BJ (cell line): ENCODE data around the gene TSHZ2. TPM values are rescaled to one million over a fixed set of nuclear protein-coding genes. Genes with fewer than 3 reads are reported as not detected.

Source experiments
- CTCF ChIA-PET: fragments of 350-600 bp; formaldehyde crosslinking; extraction: SDS; loops from one replicate; lab custom pipeline; 2021; ENCODE audit warnings: antibody characterized with exemption, inconsistent platforms; lab: Yijun Ruan, JAX
- POLR2A ChIA-PET: fragments of 300-600 bp; sonication (Branson Sonifier 250); formaldehyde crosslinking; extraction: SDS; loops from one replicate; lab custom pipeline; 2021; ENCODE audit warnings: antibody characterized with exemption; lab: Charles Lee
- DNase-seq: peaks from one replicate; pipeline ENCODE4 v3.0.0-alpha.2; 2011; ENCODE audit warnings: low read depth
- H3K27me3 ChIP-seq: 2 replicates; pipeline ENCODE4 v1.6.0; 2011; ENCODE audit warnings: low read length; ENCODE audit not compliant: control insufficient read depth, insufficient read depth
- H3K36me3 ChIP-seq: 2 replicates; pipeline ENCODE4 v1.5.1; 2011; ENCODE audit warnings: low read length; ENCODE audit not compliant: control insufficient read depth, insufficient read depth
- H3K4me3 ChIP-seq: 2 replicates; pipeline ENCODE4 v1.5.1; 2011; ENCODE audit warnings: low read depth, mild to moderate bottlenecking, control low read depth, low read length
- CTCF ChIP-seq: IDR thresholded peaks from 2 replicates; pipeline ENCODE4 v1.5.1; 2011; ENCODE audit warnings: low read depth, mild to moderate bottlenecking, control low read depth, inconsistent platforms, low read length, moderate library complexity; ENCODE audit not compliant: insufficient read depth
- polyA plus RNA-seq: library from polyadenylated mRNA; depleted of rRNA; stranded (reverse); fragments of >200 nt; gene quantifications from 2 replicates; pipeline ENCODE4 v1.2.3, GENCODE V29; 2011

The TSHZ2 gene
- polyA plus RNA-seq, 1 experiment, result not detected

- CTCF ChIA-PET, result no interaction called here
Measured at GRCh38 chr20:53299831-53300230, 327.7 kb downstream of the TSHZ2 start.

GRCh38 chr20:53301869-53302268 lies 329.7 kb downstream of the TSHZ2 start:
- no peak for TF ChIP-seq CTCF
- Histone ChIP-seq H3K36me3 (no peaks in the 10 kb centered on the region), H3K4me3 (no peak overlapping the region), H3K27me3 (no peaks in the 10 kb centered on the region)
- ChIA-PET CTCF (no interaction called here), POLR2A (no interaction called here)
- DNase-seq, result no peak

More at GRCh38 chr20:53299831-53300230, 327.7 kb downstream of the TSHZ2 start:
- Histone ChIP-seq H3K4me3 (no peak overlapping the region), H3K36me3 (no peaks in the 10 kb centered on the region), H3K27me3 (no peaks in the 10 kb centered on the region)
- no peak for TF ChIP-seq CTCF
- POLR2A ChIA-PET, result no interaction called here
- DNase-seq, result no peak

GRCh38 chr20:53302695-53303412 lies 330.7 kb downstream of the TSHZ2 start:
- no peak for DNase-seq
- Histone ChIP-seq H3K27me3 (no peaks in the 10 kb centered on the region), H3K4me3 (no peak overlapping the region), H3K36me3 (no peaks in the 10 kb centered on the region)
- POLR2A ChIA-PET, result no interaction called here
- CTCF ChIA-PET, result no interaction called here
- no peak for TF ChIP-seq CTCF

- DNase-seq, result no peak
- Histone ChIP-seq H3K27me3 (no peaks in the 10 kb centered on the region), H3K36me3 (no peaks in the 10 kb centered on the region), H3K4me3 (no peak overlapping the region)
- CTCF ChIA-PET, result no interaction called here
- POLR2A ChIA-PET, result no interaction called here
- TF ChIP-seq CTCF, result no peak
Measured at GRCh38 chr20:53303413-53303760, 331.2 kb downstream of the TSHZ2 start.

- no peaks in the 10 kb centered on the region for H3K36me3 ChIP-seq
- TF ChIP-seq CTCF, result no peak
- H3K27me3 ChIP-seq, result no peaks in the 10 kb centered on the region
- ChIA-PET CTCF (no interaction called here), POLR2A (no interaction called here)
- DNase-seq, result no peak
- H3K4me3 ChIP-seq, result no peak overlapping the region
Measured at GRCh38 chr20:53304146-53304545, 332.0 kb downstream of the TSHZ2 start.
